CD14-positive monocyte (primary cell): ENCODE results near the gene TRRAP. TPM values are rescaled to one million over a fixed set of nuclear protein-coding genes. Genes with fewer than 3 reads are reported as not detected.

Source experiments
- DNase-seq, 3 donors: peaks; one replicate each; pipeline ENCODE4 v3.0.0-alpha.2; 2011 to 2022
- H2AFZ ChIP-seq: 2 replicates; pipeline ENCODE4 v1.6.0; 2012; ENCODE audit warnings: mild to moderate bottlenecking, low read depth, low read length, inconsistent platforms; ENCODE audit not compliant: insufficient read depth, poor library complexity, severe bottlenecking
- H3K27ac ChIP-seq, 2 donors: 1 replicate in 1 of 2; 2 replicates in 1 of 2; pipeline ENCODE4 v1.5.1; 2012 to 2013; ENCODE audit warnings: low read length in 2 of 2, control low read depth in 1 of 2, inconsistent platforms in 1 of 2, low read depth in 1 of 2, mild to moderate bottlenecking in 1 of 2
- H3K27me3 ChIP-seq, 2 donors: one replicate each; pipeline versions ENCODE4 v1.6.0 to v1.6.1; 2011 to 2013; ENCODE audit warnings: low read length in 2 of 2; ENCODE audit not compliant: control insufficient read depth in 2 of 2, insufficient read depth in 2 of 2
- H3K36me3 ChIP-seq, 2 donors: replicated peaks in 1 of 2; 1 replicate in 1 of 2; 2 replicates in 1 of 2; pipeline versions ENCODE4 v1.5.1 to v1.6.1; 2012 to 2013; ENCODE audit warnings: low read length in 2 of 2, control low read depth in 1 of 2, inconsistent platforms in 1 of 2, mild to moderate bottlenecking in 1 of 2; ENCODE audit not compliant: insufficient read depth in 2 of 2, control insufficient read depth in 1 of 2
- H3K4me1 ChIP-seq, 2 donors: 1 replicate in 1 of 2; 2 replicates in 1 of 2; pipeline versions ENCODE4 v1.5.1 to v1.6.1; 2012 to 2013; ENCODE audit warnings: low read length in 2 of 2, control low read depth in 1 of 2, inconsistent platforms in 1 of 2, mild to moderate bottlenecking in 1 of 2, moderate library complexity in 1 of 2; ENCODE audit not compliant: insufficient read depth in 2 of 2, control insufficient read depth in 1 of 2
- H3K4me2 ChIP-seq: replicated peaks from 2 replicates; pipeline ENCODE3; 2012; ENCODE audit warnings: low read length, moderate library complexity, mild to moderate bottlenecking; ENCODE audit not compliant: poor library complexity, severe bottlenecking; ENCODE audit errors: extremely low read depth
- H3K4me3 ChIP-seq, 3 experiments: fragments of 200-600 bp in 1 of 3; sonication (generic) in 1 of 3; replicated peaks in 1 of 3; 1 replicate in 2 of 3; 2 replicates in 1 of 3; pipeline ENCODE4 v1.5.1; 2011 to 2013; ENCODE audit warnings: low read length in 3 of 3, mild to moderate bottlenecking in 3 of 3, control low read depth in 2 of 3, low read depth in 2 of 3, inconsistent platforms in 1 of 3, moderate library complexity in 1 of 3
- H3K79me2 ChIP-seq: 2 replicates; pipeline ENCODE4 v1.6.0; 2012; ENCODE audit warnings: mild to moderate bottlenecking, control low read depth, inconsistent platforms, low read length, moderate library complexity; ENCODE audit not compliant: insufficient read depth
- H3K9ac ChIP-seq: 2 replicates; pipeline ENCODE4 v1.6.0; 2017; ENCODE audit warnings: low read length, mild to moderate bottlenecking; ENCODE audit not compliant: insufficient read depth, poor library complexity, severe bottlenecking
- H3K9me3 ChIP-seq, 2 donors: replicated peaks in 1 of 2; 1 replicate in 1 of 2; 2 replicates in 1 of 2; pipeline versions ENCODE4 v1.5.1 to v1.6.1; 2012 to 2013; ENCODE audit warnings: low read length in 2 of 2, control low read depth in 1 of 2; ENCODE audit not compliant: control insufficient read depth in 1 of 2, insufficient read depth in 1 of 2
- H4K20me1 ChIP-seq: 2 replicates; pipeline ENCODE4 v1.6.0; 2012; ENCODE audit warnings: mild to moderate bottlenecking, low read length, control low read depth, moderate library complexity; ENCODE audit not compliant: insufficient read depth
- H3K27ac Mint-ChIP-seq, 7 donors: one replicate each; pipeline ENCODE4 v1.8.0; 2020; ENCODE audit warnings: mild to moderate bottlenecking in 7 of 7, mixed read lengths in 7 of 7, moderate library complexity in 6 of 7, inconsistent platforms in 2 of 7
- H3K27me3 Mint-ChIP-seq, 3 donors: one replicate each; pipeline ENCODE4 v1.8.0; 2021 to 2022; ENCODE audit warnings: low read depth in 3 of 3, mild to moderate bottlenecking in 3 of 3, mixed read lengths in 3 of 3, moderate library complexity in 3 of 3, inconsistent platforms in 1 of 3
- H3K36me3 Mint-ChIP-seq, 2 donors: one replicate each; pipeline ENCODE4 v1.8.0; 2020; ENCODE audit warnings: mixed read lengths in 2 of 2, inconsistent platforms in 1 of 2, mild to moderate bottlenecking in 1 of 2
- H3K4me1 Mint-ChIP-seq: one replicate; pipeline ENCODE4 v1.8.0; 2020; ENCODE audit warnings: mild to moderate bottlenecking, mixed read lengths
- H3K4me3 Mint-ChIP-seq, 2 donors: one replicate each; pipeline ENCODE4 v1.8.0; 2020; ENCODE audit warnings: mild to moderate bottlenecking in 2 of 2, mixed read lengths in 2 of 2, moderate library complexity in 1 of 2
- H3K9me3 Mint-ChIP-seq, 7 donors: one replicate each; pipeline ENCODE4 v1.8.0; 2020 to 2022; ENCODE audit warnings: mixed read lengths in 7 of 7, mild to moderate bottlenecking in 6 of 7, moderate library complexity in 6 of 7, inconsistent platforms in 2 of 7
- WGBS: methylation state at CpG from one replicate; pipeline ENCODE4 v1.1.5; 2013; ENCODE audit warnings: missing lambda C conversion rate; ENCODE audit not compliant: insufficient coverage; 5-methylcytosine and 5-hydroxymethylcytosine counted together
- intact Hi-C, 2 donors: fragments of 100-400 bp; cut with micrococcal nuclease; formaldehyde crosslinking; loops; one replicate each; pipeline versions ENCODE4 v1.15.0 to v1.15.1; 2023
- polyA plus RNA-seq, 3 donors: library from polyadenylated mRNA; depleted of rRNA in 1 of 3; unstranded in 2 of 3; stranded (reverse) in 1 of 3; fragments of 300-500 nt in 2 of 3; fragments of >200 nt in 1 of 3; fragmentation: Illumina TruSeq in 2 of 3; gene quantifications; 1 replicate in 2 of 3; 2 replicates in 1 of 3; pipeline ENCODE4 v1.2.3, GENCODE V29; 2012 to 2021
- TF ChIP-seq, protein P1 (sequence below): fragments of 200-600 bp; IDR thresholded peaks from one replicate; pipeline ENCODE4 v1.8.0; 2022; ENCODE audit warnings: antibody characterized with exemption, mild to moderate bottlenecking

The TRRAP gene
- polyA plus RNA-seq, 3 donors, result 0.67 to 12.2 (median 1.2) TPM

DNA sequence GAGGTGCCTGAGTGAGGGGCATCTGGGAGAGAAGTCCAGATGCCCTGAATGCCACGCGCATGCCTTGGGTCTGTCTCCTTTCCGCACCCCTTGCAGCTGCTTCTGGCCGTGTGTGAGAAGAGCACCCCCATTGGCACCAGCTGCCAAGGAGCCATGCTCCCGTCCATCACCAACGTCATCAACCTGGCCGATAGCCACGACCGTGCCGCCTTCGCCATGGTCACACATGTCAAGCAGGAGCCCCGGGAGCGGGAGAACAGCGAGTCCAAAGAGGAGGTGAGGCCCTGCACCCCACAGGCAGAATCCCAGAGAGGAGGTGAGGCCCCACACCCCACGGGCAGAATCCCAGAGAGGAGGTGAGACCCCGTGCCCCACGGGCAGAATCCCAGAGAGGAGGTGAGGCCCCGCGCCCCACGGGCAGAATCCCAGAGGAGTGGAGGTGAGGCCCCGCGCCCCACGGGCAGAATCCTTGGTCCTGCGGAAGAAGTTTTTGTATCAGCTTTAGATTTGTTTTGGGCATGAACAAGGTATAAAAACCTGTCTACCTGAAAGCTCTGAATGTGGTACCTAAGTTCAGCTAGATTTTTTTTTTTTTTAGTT lies 91.8 kb downstream of the TRRAP start:
- Histone ChIP-seq H3K36me3 (peaks cover 95 to 100% of the 10 kb centered on the region in 2 donors), H3K4me1 (no peaks in the 10 kb centered on the region), H3K9me3 (no peaks in the 10 kb centered on the region), H3K4me3 (no peak overlapping the region), H3K79me2 (no peaks in the 10 kb centered on the region), H3K9ac (no peak overlapping the region), H3K4me2 (no peak overlapping the region), H4K20me1 (no peaks in the 10 kb centered on the region), H3K27ac (no peak overlapping the region), H2AFZ (no peak overlapping the region), H3K27me3 (no peaks in the 10 kb centered on the region)
- no peak overlapping the region for H3K4me3 Mint-ChIP-seq
- H3K27ac Mint-ChIP-seq, result peak overlapping the region in 2 of 7 donors; percentile 26 to 32
- DNase-seq, result no peak
- intact Hi-C loops, result loop anchor here in 1 of 2 donors (10.0 kb wide), 1 partner anchor 65 kb away; no protein-coding TSS in a partner anchor
- TF ChIP-seq, protein P1, sequence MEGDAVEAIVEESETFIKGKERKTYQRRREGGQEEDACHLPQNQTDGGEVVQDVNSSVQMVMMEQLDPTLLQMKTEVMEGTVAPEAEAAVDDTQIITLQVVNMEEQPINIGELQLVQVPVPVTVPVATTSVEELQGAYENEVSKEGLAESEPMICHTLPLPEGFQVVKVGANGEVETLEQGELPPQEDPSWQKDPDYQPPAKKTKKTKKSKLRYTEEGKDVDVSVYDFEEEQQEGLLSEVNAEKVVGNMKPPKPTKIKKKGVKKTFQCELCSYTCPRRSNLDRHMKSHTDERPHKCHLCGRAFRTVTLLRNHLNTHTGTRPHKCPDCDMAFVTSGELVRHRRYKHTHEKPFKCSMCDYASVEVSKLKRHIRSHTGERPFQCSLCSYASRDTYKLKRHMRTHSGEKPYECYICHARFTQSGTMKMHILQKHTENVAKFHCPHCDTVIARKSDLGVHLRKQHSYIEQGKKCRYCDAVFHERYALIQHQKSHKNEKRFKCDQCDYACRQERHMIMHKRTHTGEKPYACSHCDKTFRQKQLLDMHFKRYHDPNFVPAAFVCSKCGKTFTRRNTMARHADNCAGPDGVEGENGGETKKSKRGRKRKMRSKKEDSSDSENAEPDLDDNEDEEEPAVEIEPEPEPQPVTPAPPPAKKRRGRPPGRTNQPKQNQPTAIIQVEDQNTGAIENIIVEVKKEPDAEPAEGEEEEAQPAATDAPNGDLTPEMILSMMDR, result no peak
- H3K9me3 Mint-ChIP-seq, result no peaks in the 10 kb centered on the region
- peaks cover 93 to 100% of the 10 kb centered on the region in 2 donors for H3K36me3 Mint-ChIP-seq
- no peaks in the 10 kb centered on the region for H3K27me3 Mint-ChIP-seq
- 98% methylated on average over 18 of the region's 24 CpGs for WGBS
- H3K4me1 Mint-ChIP-seq, result no peaks in the 10 kb centered on the region

DNA sequence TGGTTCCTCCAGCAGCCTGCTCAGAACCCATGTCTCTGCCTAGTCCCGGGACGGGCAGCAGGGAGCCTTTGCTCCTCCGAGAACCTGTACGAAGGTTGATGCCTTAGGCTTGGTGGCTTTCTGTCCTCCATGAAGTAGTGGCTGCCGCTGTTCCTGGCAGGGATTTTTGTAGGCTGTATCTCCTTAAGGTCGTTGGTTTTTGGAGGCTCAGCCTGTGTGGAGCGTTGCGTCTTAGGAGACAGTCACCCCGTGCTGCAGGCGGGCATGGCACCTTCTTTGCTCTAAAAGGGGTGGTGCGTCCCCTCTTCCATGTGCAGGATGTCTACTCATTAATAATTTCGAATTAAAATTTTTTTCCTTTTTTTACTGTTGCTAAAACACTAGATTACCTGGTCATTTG lies 92.5 kb downstream of the TRRAP start:
- H3K79me2 ChIP-seq, result no peaks in the 10 kb centered on the region
- H3K4me2 ChIP-seq, result no peak overlapping the region
- Mint-ChIP-seq H3K27ac (peak overlapping the region in 1 of 7 donors; percentile 66), H3K4me1 (no peaks in the 10 kb centered on the region), H3K9me3 (no peaks in the 10 kb centered on the region), H3K36me3 (peaks cover 92 to 100% of the 10 kb centered on the region in 2 donors), H3K4me3 (no peak overlapping the region), H3K27me3 (no peaks in the 10 kb centered on the region)
- no peaks in the 10 kb centered on the region for H3K4me1 ChIP-seq
- peaks cover 95 to 100% of the 10 kb centered on the region in 2 donors for H3K36me3 ChIP-seq
- DNase-seq, result no peak
- no peaks in the 10 kb centered on the region for H3K27me3 ChIP-seq
- no peak overlapping the region for H3K27ac ChIP-seq
- intact Hi-C loops, result loop anchor here in 1 of 2 donors (10.0 kb wide), 1 partner anchor 66 kb away; no protein-coding TSS in a partner anchor
- no peak overlapping the region for H3K9ac ChIP-seq
- no peaks in the 10 kb centered on the region for H4K20me1 ChIP-seq
- 100% methylated on average over 9 of the region's 12 CpGs for WGBS
- H3K9me3 ChIP-seq, result no peaks in the 10 kb centered on the region
- no peak overlapping the region for H2AFZ ChIP-seq
- TF ChIP-seq, protein P1, result no peak
- H3K4me3 ChIP-seq, result no peak overlapping the region
